ENCODE measurements around the gene ABCB4.

Gene ABCB4

DNA sequence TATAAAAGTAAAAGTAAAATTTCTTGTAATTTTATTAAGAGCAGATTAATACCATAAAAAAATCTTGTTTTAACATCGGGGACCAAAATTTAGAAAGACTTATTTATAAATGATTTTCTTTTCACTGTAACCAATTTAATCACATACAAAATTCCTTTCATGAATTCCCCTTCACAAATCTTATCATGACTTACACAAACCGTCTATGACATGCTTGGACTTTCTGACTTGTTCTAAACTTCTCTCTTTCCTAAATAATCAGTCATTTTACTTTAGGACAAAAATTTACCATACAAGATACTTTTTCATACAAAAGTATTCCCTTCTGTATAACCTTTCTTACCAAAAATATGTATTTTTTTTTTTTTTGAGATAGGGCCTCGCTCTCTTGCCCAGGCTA is 120.7 kb downstream of the ABCB4 start:
- DNase-seq: no peak

Measured in hypothalamus (tissue), 51 donors.